Neural cell (in vitro differentiated cells): ENCODE measurements around the gene MBD2. TPM values are rescaled to one million over a fixed set of nuclear protein-coding genes. Genes with fewer than 3 reads are reported as not detected.
"Not testable (repeated sequence)": the region's sequence is repeated elsewhere in the genome, so short reads cannot be mapped to it uniquely, and the experiment has no call there.

ENCODE experiments used
- H2AFZ ChIP-seq: fragments of 200-600, 300-800 bp; sonication (generic), shearing (Covaris generic); 2 replicates; pipeline ENCODE4 v1.6.0; 2014; ENCODE audit warnings: low read depth, mild to moderate bottlenecking, antibody characterized with exemption, low read length, moderate library complexity
- H3F3A ChIP-seq: fragments of 200-600 bp; shearing (Covaris generic); 2 replicates; pipeline ENCODE4 v1.6.1; 2016; ENCODE audit warnings: mild to moderate bottlenecking, moderate library complexity, mixed read lengths, antibody characterized with exemption, low read length; ENCODE audit not compliant: insufficient read depth, poor library complexity, severe bottlenecking
- H3K27ac ChIP-seq: fragments of 200-600, 300-800 bp; sonication (generic), shearing (Covaris generic); 2 replicates; pipeline ENCODE4 v1.5.1; 2014; ENCODE audit warnings: mild to moderate bottlenecking, low read length, moderate library complexity
- H3K27me3 ChIP-seq: fragments of 300-800, 200-600 bp; sonication (generic), shearing (Covaris generic); 2 replicates; pipeline ENCODE4 v1.6.0; 2014; ENCODE audit warnings: mild to moderate bottlenecking, low read depth, low read length, moderate library complexity; ENCODE audit not compliant: insufficient read depth
- H3K36me3 ChIP-seq: fragments of 300-800, 200-600 bp; sonication (generic), shearing (Covaris generic); 2 replicates; pipeline ENCODE4 v1.5.1; 2014; ENCODE audit warnings: mild to moderate bottlenecking, antibody characterized with exemption, low read length, moderate library complexity; ENCODE audit not compliant: insufficient read depth
- H3K4me2 ChIP-seq: fragments of 300-800, 200-600 bp; sonication (generic), shearing (Covaris generic); 2 replicates; pipeline ENCODE4 v1.6.0; 2014; ENCODE audit warnings: mild to moderate bottlenecking, low read length
- H3K4me3 ChIP-seq: fragments of 300-800, 200-600 bp; sonication (generic), shearing (Covaris generic); 2 replicates; pipeline ENCODE4 v1.5.1; 2014; ENCODE audit warnings: mild to moderate bottlenecking, low read length, moderate library complexity
- H3K79me2 ChIP-seq: fragments of 200-600 bp; shearing (Covaris generic); replicated peaks from 2 replicates; pipeline ENCODE4 v1.6.0; 2014; ENCODE audit warnings: mild to moderate bottlenecking, low read length, moderate library complexity; ENCODE audit not compliant: insufficient read depth
- H3K9ac ChIP-seq: fragments of 300-800, 200-600 bp; sonication (generic), shearing (Covaris generic); 2 replicates; pipeline ENCODE4 v1.6.1; 2016; ENCODE audit warnings: mild to moderate bottlenecking, low read length, mixed read lengths
- H3K9me2 ChIP-seq: fragments of 200-600 bp; shearing (Covaris generic); 2 replicates; pipeline ENCODE4 v1.6.1; 2016; ENCODE audit warnings: mild to moderate bottlenecking, low read length, mixed read lengths; ENCODE audit not compliant: insufficient read depth
- H3K9me3 ChIP-seq: fragments of 200-600, 300-800 bp; sonication (generic), shearing (Covaris generic); 2 replicates; pipeline ENCODE4 v1.6.1; 2016; ENCODE audit warnings: mild to moderate bottlenecking, mixed run types, low read length, moderate library complexity, mixed read lengths
- H4K20me1 ChIP-seq: fragments of 200-600 bp; shearing (Covaris generic); 2 replicates; pipeline ENCODE4 v1.6.1; 2016; ENCODE audit warnings: mild to moderate bottlenecking, mixed run types; ENCODE audit not compliant: insufficient read depth
- EP300 ChIP-seq: fragments of 450-650 bp; conservative IDR thresholded peaks from 2 replicates; pipeline ENCODE4 v1.6.1; 2014; ENCODE audit warnings: antibody characterized with exemption, mild to moderate bottlenecking, moderate library complexity; ENCODE audit not compliant: poor library complexity, severe bottlenecking
- EZH2 ChIP-seq: fragments of 200-600, 300-800 bp; shearing (Covaris generic), sonication (generic); IDR thresholded peaks from 2 replicates; pipeline ENCODE4 v1.6.1; 2014; ENCODE audit warnings: antibody characterized with exemption, low read length, borderline replicate concordance, mild to moderate bottlenecking; ENCODE audit not compliant: insufficient read depth, poor library complexity, severe bottlenecking
- MXI1 ChIP-seq: fragments of 450-650 bp; conservative IDR thresholded peaks from 2 replicates; pipeline ENCODE4 v1.6.1; 2014; ENCODE audit warnings: antibody characterized with exemption, mild to moderate bottlenecking; ENCODE audit not compliant: poor library complexity, severe bottlenecking
- POLR2AphosphoS5 ChIP-seq: IDR thresholded peaks from 2 replicates; pipeline ENCODE4 v1.6.1; 2012
- RAD21 ChIP-seq: fragments of 450-650 bp; conservative IDR thresholded peaks from 2 replicates; pipeline ENCODE4 v1.6.1; 2014; ENCODE audit warnings: antibody characterized with exemption, mild to moderate bottlenecking, moderate library complexity
- SMC3 ChIP-seq: fragments of 450-650 bp; conservative IDR thresholded peaks from 2 replicates; pipeline ENCODE4 v1.6.1; 2014; ENCODE audit warnings: antibody characterized with exemption, mild to moderate bottlenecking, moderate library complexity; ENCODE audit not compliant: poor library complexity
- TAF1 ChIP-seq: IDR thresholded peaks from 2 replicates; pipeline ENCODE4 v1.6.1; 2012; ENCODE audit warnings: low read depth
- polyA plus RNA-seq: library from polyadenylated mRNA; depleted of rRNA; stranded (reverse); fragments of >200 nt; gene quantifications from 2 replicates; pipeline ENCODE4 v1.2.3, GENCODE V29; 2014
- TF ChIP-seq, protein P1 (sequence below): IDR thresholded peaks from 2 replicates; pipeline ENCODE4 v1.6.1; 2012; ENCODE audit warnings: borderline replicate concordance
- TF ChIP-seq, protein P2 (sequence below): fragments of 450-650 bp; IDR thresholded peaks from 2 replicates; pipeline ENCODE4 v1.5.1; 2014; ENCODE audit warnings: antibody characterized with exemption, mild to moderate bottlenecking, moderate library complexity; ENCODE audit not compliant: poor library complexity, severe bottlenecking

Gene MBD2
- polyA plus RNA-seq, 1 donor from 2014 or later = 16.4 TPM

DNA sequence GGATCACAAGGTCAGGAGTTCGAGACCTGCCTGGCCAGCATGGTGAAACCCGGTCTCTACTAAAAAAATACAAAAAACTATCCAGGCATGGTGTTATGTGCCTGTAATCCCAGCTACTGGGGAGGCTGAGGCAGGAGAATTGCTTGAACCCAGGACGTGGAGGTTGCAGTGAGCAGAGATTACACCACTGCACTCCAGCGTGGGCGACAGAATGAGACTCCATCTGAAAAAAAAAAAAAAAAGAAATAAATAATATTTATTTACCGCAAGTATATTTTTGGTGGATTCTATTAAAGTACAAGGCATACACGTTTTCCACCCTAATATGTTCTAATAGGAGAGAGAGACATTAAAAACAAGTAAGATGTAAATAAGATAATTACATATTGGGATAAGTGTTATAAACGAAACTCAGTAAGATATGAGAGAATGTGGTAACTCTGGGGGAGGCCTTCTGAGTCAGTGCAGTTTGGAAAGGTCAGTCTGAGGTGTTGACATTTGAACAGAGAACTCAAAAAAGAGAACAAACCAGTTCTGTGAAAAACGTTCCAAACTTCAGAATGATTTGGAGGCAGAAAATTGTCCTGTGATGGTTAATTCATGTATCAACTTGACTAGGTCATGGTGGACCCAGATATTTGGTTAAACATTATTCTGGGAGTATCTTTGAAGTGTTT lies 36.1 kb upstream of the MBD2 start:
- no peak overlapping the region for H3K9ac ChIP-seq
- no peaks in the 10 kb centered on the region for H3F3A ChIP-seq
- H3K27me3 ChIP-seq = no peaks in the 10 kb centered on the region
- H3K27ac ChIP-seq = no peak overlapping the region
- no peaks in the 10 kb centered on the region for H3K36me3 ChIP-seq
- no peaks in the 10 kb centered on the region for H3K79me2 ChIP-seq
- no peaks in the 10 kb centered on the region for H4K20me1 ChIP-seq
- no peak overlapping the region for H3K4me2 ChIP-seq
- H3K9me3 ChIP-seq = no peaks in the 10 kb centered on the region
- no peaks in the 10 kb centered on the region for H3K9me2 ChIP-seq
- H3K4me3 ChIP-seq = no peak overlapping the region
- TF ChIP-seq EP300 (no peak), RAD21 (no peak), MXI1 (no peak), TAF1 (no peak), POLR2AphosphoS5 (no peak), EZH2 (no peak), SMC3 (no peak)
- TF ChIP-seq, protein P1, sequence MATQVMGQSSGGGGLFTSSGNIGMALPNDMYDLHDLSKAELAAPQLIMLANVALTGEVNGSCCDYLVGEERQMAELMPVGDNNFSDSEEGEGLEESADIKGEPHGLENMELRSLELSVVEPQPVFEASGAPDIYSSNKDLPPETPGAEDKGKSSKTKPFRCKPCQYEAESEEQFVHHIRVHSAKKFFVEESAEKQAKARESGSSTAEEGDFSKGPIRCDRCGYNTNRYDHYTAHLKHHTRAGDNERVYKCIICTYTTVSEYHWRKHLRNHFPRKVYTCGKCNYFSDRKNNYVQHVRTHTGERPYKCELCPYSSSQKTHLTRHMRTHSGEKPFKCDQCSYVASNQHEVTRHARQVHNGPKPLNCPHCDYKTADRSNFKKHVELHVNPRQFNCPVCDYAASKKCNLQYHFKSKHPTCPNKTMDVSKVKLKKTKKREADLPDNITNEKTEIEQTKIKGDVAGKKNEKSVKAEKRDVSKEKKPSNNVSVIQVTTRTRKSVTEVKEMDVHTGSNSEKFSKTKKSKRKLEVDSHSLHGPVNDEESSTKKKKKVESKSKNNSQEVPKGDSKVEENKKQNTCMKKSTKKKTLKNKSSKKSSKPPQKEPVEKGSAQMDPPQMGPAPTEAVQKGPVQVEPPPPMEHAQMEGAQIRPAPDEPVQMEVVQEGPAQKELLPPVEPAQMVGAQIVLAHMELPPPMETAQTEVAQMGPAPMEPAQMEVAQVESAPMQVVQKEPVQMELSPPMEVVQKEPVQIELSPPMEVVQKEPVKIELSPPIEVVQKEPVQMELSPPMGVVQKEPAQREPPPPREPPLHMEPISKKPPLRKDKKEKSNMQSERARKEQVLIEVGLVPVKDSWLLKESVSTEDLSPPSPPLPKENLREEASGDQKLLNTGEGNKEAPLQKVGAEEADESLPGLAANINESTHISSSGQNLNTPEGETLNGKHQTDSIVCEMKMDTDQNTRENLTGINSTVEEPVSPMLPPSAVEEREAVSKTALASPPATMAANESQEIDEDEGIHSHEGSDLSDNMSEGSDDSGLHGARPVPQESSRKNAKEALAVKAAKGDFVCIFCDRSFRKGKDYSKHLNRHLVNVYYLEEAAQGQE = no peak
- TF ChIP-seq, protein P2, sequence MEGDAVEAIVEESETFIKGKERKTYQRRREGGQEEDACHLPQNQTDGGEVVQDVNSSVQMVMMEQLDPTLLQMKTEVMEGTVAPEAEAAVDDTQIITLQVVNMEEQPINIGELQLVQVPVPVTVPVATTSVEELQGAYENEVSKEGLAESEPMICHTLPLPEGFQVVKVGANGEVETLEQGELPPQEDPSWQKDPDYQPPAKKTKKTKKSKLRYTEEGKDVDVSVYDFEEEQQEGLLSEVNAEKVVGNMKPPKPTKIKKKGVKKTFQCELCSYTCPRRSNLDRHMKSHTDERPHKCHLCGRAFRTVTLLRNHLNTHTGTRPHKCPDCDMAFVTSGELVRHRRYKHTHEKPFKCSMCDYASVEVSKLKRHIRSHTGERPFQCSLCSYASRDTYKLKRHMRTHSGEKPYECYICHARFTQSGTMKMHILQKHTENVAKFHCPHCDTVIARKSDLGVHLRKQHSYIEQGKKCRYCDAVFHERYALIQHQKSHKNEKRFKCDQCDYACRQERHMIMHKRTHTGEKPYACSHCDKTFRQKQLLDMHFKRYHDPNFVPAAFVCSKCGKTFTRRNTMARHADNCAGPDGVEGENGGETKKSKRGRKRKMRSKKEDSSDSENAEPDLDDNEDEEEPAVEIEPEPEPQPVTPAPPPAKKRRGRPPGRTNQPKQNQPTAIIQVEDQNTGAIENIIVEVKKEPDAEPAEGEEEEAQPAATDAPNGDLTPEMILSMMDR = no peak
- H2AFZ ChIP-seq = no peak overlapping the region

DNA sequence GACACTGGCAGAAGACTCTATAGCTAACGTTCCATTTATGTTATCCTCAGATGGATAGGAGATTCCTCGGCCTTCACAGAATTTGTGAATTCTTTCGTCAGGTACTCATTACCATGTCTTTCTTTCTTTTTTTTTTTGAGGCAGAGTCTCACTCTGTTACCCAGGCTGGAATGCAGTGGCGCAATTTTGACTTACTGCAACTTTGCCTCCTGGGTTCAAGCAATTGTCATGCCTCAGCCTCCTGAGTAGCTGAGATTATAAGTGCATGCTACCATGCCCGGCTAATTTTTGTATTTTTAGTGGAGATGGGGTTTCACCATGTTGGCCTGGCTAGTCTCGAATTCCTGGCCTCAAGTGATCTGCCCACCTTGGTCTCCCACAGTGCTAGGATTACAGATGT lies 33.3 kb upstream of the MBD2 start:
- H4K20me1 ChIP-seq, H3K9ac ChIP-seq, H3K27me3 ChIP-seq, H3K36me3 ChIP-seq, H3K4me2 ChIP-seq, H3K27ac ChIP-seq, H2AFZ ChIP-seq, H3K9me2 ChIP-seq, H3K4me3 ChIP-seq, H3F3A ChIP-seq, H3K9me3 ChIP-seq, H3K79me2 ChIP-seq: not testable (repeated sequence)

DNA sequence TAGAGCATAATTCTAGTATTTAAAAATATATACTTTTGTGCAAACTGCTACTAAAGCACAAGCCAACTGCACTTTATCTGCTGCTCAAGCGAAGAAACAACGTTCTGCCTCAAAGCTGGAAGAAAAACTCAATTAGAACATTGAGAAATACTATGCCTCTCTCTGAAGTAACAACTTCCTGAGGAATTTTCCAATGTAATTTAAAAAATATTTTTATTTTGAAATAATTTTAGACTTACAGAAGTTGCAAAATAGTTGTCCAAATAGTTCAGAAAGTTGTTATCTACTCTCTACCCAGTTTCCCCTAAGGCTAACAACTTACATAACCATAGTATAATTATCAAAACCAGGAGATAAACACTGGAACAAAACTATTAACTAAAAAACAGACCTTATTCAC lies 32.5 kb upstream of the MBD2 start:
- Histone ChIP-seq H3K27ac (no peak overlapping the region), H3K36me3 (no peaks in the 10 kb centered on the region), H3K4me3 (no peak overlapping the region), H3F3A (no peaks in the 10 kb centered on the region), H3K4me2 (no peak overlapping the region), H3K27me3 (no peaks in the 10 kb centered on the region), H3K9me2 (no peaks in the 10 kb centered on the region), H3K9ac (no peak overlapping the region), H3K79me2 (no peaks in the 10 kb centered on the region), H3K9me3 (no peaks in the 10 kb centered on the region), H2AFZ (no peak overlapping the region), H4K20me1 (no peaks in the 10 kb centered on the region)
- no peak for TF ChIP-seq RAD21
- no peak for TF ChIP-seq EZH2
- no peak for TF ChIP-seq EP300
- TF ChIP-seq, protein P1 = no peak
- no peak for TF ChIP-seq MXI1
- TF ChIP-seq, protein P2 = no peak
- TF ChIP-seq SMC3 = no peak
- TF ChIP-seq TAF1 = no peak
- no peak for TF ChIP-seq POLR2AphosphoS5
